KMS-11 (cell line): ENCODE results near the gene KCNH6.

Source experiments
- H2AFZ ChIP-seq: fragments of 200-600 bp; sonication (generic); 2 replicates; pipeline ENCODE4 v1.6.1; 2016; ENCODE audit warnings: antibody characterized with exemption, mixed run types, low read depth
- H3K27ac ChIP-seq: fragments of 200-600 bp; sonication (generic); 2 replicates; pipeline ENCODE4 v1.6.1; 2016; ENCODE audit warnings: mild to moderate bottlenecking, mixed run types
- H3K27me3 ChIP-seq: fragments of 200-600 bp; sonication (generic); 2 replicates; pipeline ENCODE4 v1.6.1; 2017; ENCODE audit warnings: mild to moderate bottlenecking, low read depth, mixed run types, moderate library complexity; ENCODE audit not compliant: insufficient read depth
- H3K36me3 ChIP-seq: fragments of 200-600 bp; sonication (generic); 2 replicates; pipeline ENCODE4 v1.6.1; 2017; ENCODE audit warnings: mild to moderate bottlenecking, mixed run types; ENCODE audit not compliant: insufficient read depth
- H3K4me1 ChIP-seq: fragments of 200-600 bp; sonication (generic); 2 replicates; pipeline ENCODE4 v1.6.1; 2016; ENCODE audit warnings: mild to moderate bottlenecking, low read depth, mixed run types; ENCODE audit not compliant: poor library complexity, severe bottlenecking
- H3K4me2 ChIP-seq: fragments of 200-600 bp; sonication (generic); 2 replicates; pipeline ENCODE4 v1.7.0; 2016; ENCODE audit warnings: mild to moderate bottlenecking, mixed run types
- H3K4me3 ChIP-seq: fragments of 200-600 bp; sonication (generic); IDR thresholded peaks from 2 replicates; pipeline ENCODE4 v1.6.1; 2017; ENCODE audit warnings: low read depth, low read length, mixed read lengths; ENCODE audit not compliant: insufficient read depth
- H3K79me2 ChIP-seq: fragments of 200-600 bp; sonication (generic); 2 replicates; pipeline ENCODE4 v1.6.1; 2016; ENCODE audit warnings: low read depth, mixed run types; ENCODE audit not compliant: insufficient read depth
- H3K9ac ChIP-seq: fragments of 200-600 bp; sonication (generic); 2 replicates; pipeline ENCODE4 v1.6.1; 2016; ENCODE audit warnings: mild to moderate bottlenecking, mixed run types
- H4K20me1 ChIP-seq: fragments of 200-600 bp; sonication (generic); 2 replicates; pipeline ENCODE4 v1.6.1; 2016; ENCODE audit warnings: mild to moderate bottlenecking, mixed run types; ENCODE audit not compliant: insufficient read depth
- CTCF ChIP-seq: fragments of 200-600 bp; sonication (generic); conservative IDR thresholded peaks from 2 replicates; pipeline ENCODE4 v1.6.1; 2017; ENCODE audit warnings: low read depth, mild to moderate bottlenecking, antibody characterized with exemption, low read length, moderate library complexity, mixed read lengths

KCNH6 gene

GRCh38 chr17:63495491-63495890 lies 27.7 kb upstream of the KCNH6 start:
- no peaks in the 10 kb centered on the region for H3K36me3 ChIP-seq
- no peak overlapping the region for H2AFZ ChIP-seq
- no peak for TF ChIP-seq CTCF
- no peak overlapping the region for H3K27ac ChIP-seq
- no peaks in the 10 kb centered on the region for H3K4me1 ChIP-seq
- H3K9ac ChIP-seq, result no peak overlapping the region
- H4K20me1 ChIP-seq, result no peaks in the 10 kb centered on the region
- no peaks in the 10 kb centered on the region for H3K79me2 ChIP-seq
- H3K27me3 ChIP-seq, result peaks cover 64% of the 10 kb centered on the region
- H3K4me2 ChIP-seq, result no peak overlapping the region
- H3K4me3 ChIP-seq, result no peak overlapping the region

- no peaks in the 10 kb centered on the region for H3K4me1 ChIP-seq
- no peaks in the 10 kb centered on the region for H3K79me2 ChIP-seq
- no peak overlapping the region for H3K4me2 ChIP-seq
- H3K27ac ChIP-seq, result no peak overlapping the region
- no peaks in the 10 kb centered on the region for H4K20me1 ChIP-seq
- H3K36me3 ChIP-seq, result no peaks in the 10 kb centered on the region
- no peak overlapping the region for H3K9ac ChIP-seq
- TF ChIP-seq CTCF, result no peak
- no peak overlapping the region for H2AFZ ChIP-seq
- H3K27me3 ChIP-seq, result peaks cover 57% of the 10 kb centered on the region
- H3K4me3 ChIP-seq, result no peak overlapping the region
Observed at GRCh38 chr17:63496177-63496576, 27.0 kb upstream of the KCNH6 start.

- H3K79me2 ChIP-seq, result no peaks in the 10 kb centered on the region
- no peaks in the 10 kb centered on the region for H3K36me3 ChIP-seq
- H2AFZ ChIP-seq, result no peak overlapping the region
- no peaks in the 10 kb centered on the region for H3K4me1 ChIP-seq
- peaks cover 56% of the 10 kb centered on the region for H3K27me3 ChIP-seq
- H3K9ac ChIP-seq, result no peak overlapping the region
- H4K20me1 ChIP-seq, result no peaks in the 10 kb centered on the region
- TF ChIP-seq CTCF, result no peak
- H3K27ac ChIP-seq, result no peak overlapping the region
- H3K4me2 ChIP-seq, result no peak overlapping the region
- no peak overlapping the region for H3K4me3 ChIP-seq
Observed at GRCh38 chr17:63496663-63497400, 26.3 kb upstream of the KCNH6 start.

- H3K9ac ChIP-seq, result no peak overlapping the region
- 0 out of 2 replicates have a peak, but pooled peaks have one; percentile 15 for TF ChIP-seq CTCF
- no peak overlapping the region for H3K4me2 ChIP-seq
- no peaks in the 10 kb centered on the region for H4K20me1 ChIP-seq
- H3K4me3 ChIP-seq, result no peak overlapping the region
- H3K27me3 ChIP-seq, result peaks cover 55% of the 10 kb centered on the region
- H3K27ac ChIP-seq, result no peak overlapping the region
- H3K4me1 ChIP-seq, result no peaks in the 10 kb centered on the region
- no peaks in the 10 kb centered on the region for H3K36me3 ChIP-seq
- no peak overlapping the region for H2AFZ ChIP-seq
- no peaks in the 10 kb centered on the region for H3K79me2 ChIP-seq
Observed at GRCh38 chr17:63497708-63498483, 25.3 kb upstream of the KCNH6 start.
